ENCODE measurements around the gene NIPAL4. TPM values are rescaled to one million over a fixed set of nuclear protein-coding genes. Genes with fewer than 3 reads are reported as not detected.
A peak's percentile ranks its signal among the peaks of the same experiment; 100 is the strongest.
"Not testable (repeated sequence)": the region's sequence is repeated elsewhere in the genome, so short reads cannot be mapped to it uniquely, and the experiment has no call there.

The NIPAL4 gene
- total RNA-seq = not detected
- long read RNA-seq = 0 reads

GRCh38 chr5:157459715-157460599 is at the start of gene NIPAL4:
Gene NIPAL4, plus strand, starts transcription at chr5:157460213. Its CDS starts 108 bp downstream, at chr5:157460321.
- ATAC-seq (peak; percentile 37), DNase-seq (peak; percentile 38)
- intact Hi-C loops (cut with micrococcal nuclease) = no loop called here

GRCh38 chr5:157415838-157416237 is 44.2 kb upstream of the NIPAL4 start:
- no peak for ATAC-seq

GRCh38 chr5:157419521-157419920 is 40.5 kb upstream of the NIPAL4 start:
- DNase-seq = peak; percentile 24
- ATAC-seq; intact Hi-C loops (cut with micrococcal nuclease): not testable (repeated sequence)

More at GRCh38 chr5:157415838-157416237, 44.2 kb upstream of the NIPAL4 start:
- intact Hi-C loops (cut with micrococcal nuclease) = no loop called here
- DNase-seq = no peak

- ATAC-seq, DNase-seq: not testable (repeated sequence)
- intact Hi-C loops (cut with micrococcal nuclease) = loop anchor here (5.0 kb wide), 1 partner anchor 287 kb away; no protein-coding TSS in a partner anchor
Observed at GRCh38 chr5:157429920-157430319, 30.1 kb upstream of the NIPAL4 start.

- intact Hi-C loops (cut with micrococcal nuclease) = loop anchor here (5.0 kb wide), 1 partner anchor 286 kb away; no protein-coding TSS in a partner anchor
- DNase-seq (no peak), ATAC-seq (peak; percentile 83)
Observed at GRCh38 chr5:157431544-157432200, 28.3 kb upstream of the NIPAL4 start.

- ATAC-seq (no peak), DNase-seq (no peak)
- intact Hi-C loops (cut with micrococcal nuclease) = loop anchor here (5.0 kb wide), 1 partner anchor 283 kb away; no protein-coding TSS in a partner anchor
Observed at GRCh38 chr5:157434096-157434495, 25.9 kb upstream of the NIPAL4 start.

GRCh38 chr5:157443041-157443549 is 16.9 kb upstream of the NIPAL4 start:
- intact Hi-C loops (cut with micrococcal nuclease) = no loop called here
- peak; percentile 59 for ATAC-seq
- no peak for DNase-seq

GRCh38 chr5:157444224-157444623 is 15.8 kb upstream of the NIPAL4 start:
- intact Hi-C loops (cut with micrococcal nuclease) = no loop called here
- ATAC-seq = no peak

GRCh38 chr5:157445745-157446411 is 14.1 kb upstream of the NIPAL4 start:
- intact Hi-C loops (cut with micrococcal nuclease) = no loop called here
- DNase-seq (no peak), ATAC-seq (no peak)

More at GRCh38 chr5:157444224-157444623, 15.8 kb upstream of the NIPAL4 start:
- no peak for DNase-seq

GRCh38 chr5:157446412-157446935 is 13.5 kb upstream of the NIPAL4 start:
- ATAC-seq (no peak), DNase-seq (no peak)
- intact Hi-C loops (cut with micrococcal nuclease) = no loop called here

- DNase-seq = no peak
- intact Hi-C loops (cut with micrococcal nuclease) = no loop called here
- no peak for ATAC-seq
Observed at GRCh38 chr5:157447201-157447637, 12.8 kb upstream of the NIPAL4 start.

- ATAC-seq (peak; percentile 98), DNase-seq (peak; percentile 90)
- intact Hi-C loops (cut with micrococcal nuclease) = no loop called here
Observed at GRCh38 chr5:157449011-157449723, 10.8 kb upstream of the NIPAL4 start.

GRCh38 chr5:157450024-157450423 is 10.0 kb upstream of the NIPAL4 start:
- intact Hi-C loops (cut with micrococcal nuclease) = no loop called here
- no peak for ATAC-seq
- no peak for DNase-seq

- no peak for ATAC-seq
- no peak for DNase-seq
- intact Hi-C loops (cut with micrococcal nuclease) = no loop called here
Observed at GRCh38 chr5:157451806-157452205, 8.2 kb upstream of the NIPAL4 start.

- no peak for ATAC-seq
- intact Hi-C loops (cut with micrococcal nuclease) = no loop called here
Observed at GRCh38 chr5:157454273-157454672, 5.7 kb upstream of the NIPAL4 start.

GRCh38 chr5:157455057-157455456 is 5.0 kb upstream of the NIPAL4 start:
- ATAC-seq (no peak), DNase-seq (no peak)
- intact Hi-C loops (cut with micrococcal nuclease) = no loop called here

More at GRCh38 chr5:157454273-157454672, 5.7 kb upstream of the NIPAL4 start:
- DNase-seq = no peak

- DNase-seq (no peak), ATAC-seq (no peak)
- intact Hi-C loops (cut with micrococcal nuclease) = no loop called here
Observed at GRCh38 chr5:157456301-157456700, 3.7 kb upstream of the NIPAL4 start.

- intact Hi-C loops (cut with micrococcal nuclease) = no loop called here
- ATAC-seq (no peak), DNase-seq (no peak)
Observed at GRCh38 chr5:157457391-157457790, 2.6 kb upstream of the NIPAL4 start.
